K562 (cell line): ENCODE measurements around the gene TMEM117. TPM values are rescaled to one million over a fixed set of nuclear protein-coding genes. Genes with fewer than 3 reads are reported as not detected.

Experiments
- ATAC-seq: fragments of 200-7000 bp; cut with Tn5 transposase; 3 replicates; pipeline ENCODE4 v1.9.1; 2020; ENCODE audit warnings: moderate library complexity
- BruUV-seq: library from RNA; stranded (reverse); fragments of 400-500 nt; replicated peaks from 2 replicates; lab custom pipeline; 2021; lab: Mats Ljungman, UMichigan
- CTCF ChIA-PET: fragments of 300-600 bp; formaldehyde crosslinking; extraction: SDS; loops from one replicate; lab custom pipeline; 2021; ENCODE audit warnings: low intra/inter-chr PET ratio; lab: Yijun Ruan, JAX
- POLR2A ChIA-PET: fragments of 300-600, 350-650 bp; sonication (Branson Sonifier 250); formaldehyde crosslinking; extraction: SDS; loops from one replicate; lab custom pipeline; 2021; ENCODE audit warnings: antibody characterized with exemption, inconsistent platforms; lab: Yijun Ruan, JAX
- DNase-seq, 4 experiments: peaks; one replicate each; pipeline versions ENCODE4 v3.0.0 to v3.0.0-alpha.2; 2011 to 2018; ENCODE audit warnings: low spot score in 3 of 4, mixed read lengths in 3 of 4; ENCODE audit errors: extremely low read depth in 1 of 4
- FAIRE-seq: peaks from 2 replicates; lab custom pipeline; 2011; peaks lifted over from hg19 to GRCh38; lab: Jason Lieb, UNC
- H2AFZ ChIP-seq: 2 replicates; pipeline ENCODE4 v1.6.0; 2011; ENCODE audit warnings: low read depth, low read length, control low read depth, inconsistent platforms
- H3K27ac ChIP-seq: fragments of 200-600 bp; 3 replicates; pipeline ENCODE4 v1.8.0; 2011; ENCODE audit warnings: low read depth, mild to moderate bottlenecking, control low read depth, inconsistent platforms, low read length, moderate library complexity, mixed read lengths; ENCODE audit errors: extremely low read depth
- H3K27me3 ChIP-seq, 2 experiments: fragments of 300-600 bp in 1 of 2; 2 replicates in 1 of 2; 3 replicates in 1 of 2; pipeline versions ENCODE4 v1.6.0 to v1.8.0; 2011; ENCODE audit warnings: inconsistent platforms in 2 of 2, low read length in 2 of 2, mild to moderate bottlenecking in 1 of 2, mixed read lengths in 1 of 2, moderate library complexity in 1 of 2; ENCODE audit not compliant: control insufficient read depth in 2 of 2, insufficient read depth in 2 of 2
- H3K36me3 ChIP-seq: fragments of 300-600 bp; 3 replicates; pipeline ENCODE4 v1.8.0; 2011; ENCODE audit warnings: mild to moderate bottlenecking, low read length, inconsistent platforms; ENCODE audit not compliant: control insufficient read depth, insufficient read depth
- H3K4me1 ChIP-seq, 2 experiments: fragments of 200-600 bp in 1 of 2; replicated peaks in 1 of 2; 2 replicates in 1 of 2; 3 replicates in 1 of 2; pipeline versions ENCODE4 v1.5.1 to v1.8.0; 2011; ENCODE audit warnings: inconsistent platforms in 2 of 2, low read length in 2 of 2, mild to moderate bottlenecking in 1 of 2, mixed read lengths in 1 of 2, moderate library complexity in 1 of 2; ENCODE audit not compliant: control insufficient read depth in 2 of 2, insufficient read depth in 2 of 2
- H3K4me2 ChIP-seq: 2 replicates; pipeline ENCODE4 v1.6.1; 2011; ENCODE audit warnings: low read length, control low read depth, inconsistent platforms, mixed read lengths; ENCODE audit not compliant: insufficient read depth
- H3K4me3 ChIP-seq: fragments of 200-600 bp; sonication (generic), shearing (Covaris generic); 2 replicates; pipeline ENCODE4 v1.5.1; 2016; ENCODE audit warnings: control low read depth, inconsistent platforms
- H3K79me2 ChIP-seq: fragments of 200-600 bp; 3 replicates; pipeline ENCODE4 v1.8.0; 2011; ENCODE audit warnings: low read length, inconsistent platforms; ENCODE audit not compliant: control insufficient read depth, insufficient read depth
- H3K9ac ChIP-seq, 2 experiments: 2 replicates each; pipeline versions ENCODE4 v1.6.0 to v1.6.1; 2011; ENCODE audit warnings: low read depth in 2 of 2, low read length in 2 of 2, control low read depth in 1 of 2, inconsistent platforms in 1 of 2, mild to moderate bottlenecking in 1 of 2, mixed read lengths in 1 of 2; ENCODE audit not compliant: insufficient read depth in 1 of 2
- H3K9me1 ChIP-seq: one replicate; pipeline ENCODE4 v1.6.0; 2011; ENCODE audit warnings: inconsistent platforms, mild to moderate bottlenecking, low read length, moderate library complexity; ENCODE audit not compliant: control insufficient read depth, insufficient read depth
- H3K9me3 ChIP-seq: replicated peaks from 2 replicates; pipeline ENCODE4 v1.5.1; 2011; ENCODE audit warnings: low read depth, low read length, inconsistent platforms; ENCODE audit not compliant: control insufficient read depth, insufficient read depth
- H4K20me1 ChIP-seq: replicated peaks from 2 replicates; pipeline ENCODE4 v1.6.1; 2011; ENCODE audit warnings: low read length, inconsistent platforms, mixed read lengths; ENCODE audit not compliant: control insufficient read depth, insufficient read depth
- HNRNPLL ChIP-seq: fragments of 200-400 bp; formaldehyde crosslinking; IDR thresholded peaks from 2 replicates; pipeline ENCODE4 v1.6.1; 2017; ENCODE audit warnings: low read length, low read depth, mild to moderate bottlenecking; ENCODE audit not compliant: poor library complexity, severe bottlenecking
- KLF16 ChIP-seq: IDR thresholded peaks from 2 replicates; pipeline ENCODE4 v1.6.1; 2016; ENCODE audit warnings: antibody characterized with exemption
- PHTF2 ChIP-seq: fragments of 250-450 bp; sonication (Bioruptor Pico); IDR thresholded peaks from 2 replicates; pipeline ENCODE4 v1.5.0; 2021; ENCODE audit warnings: mild to moderate bottlenecking
- SMAD2 ChIP-seq: fragments of 150-350 bp; IDR thresholded peaks from 2 replicates; pipeline ENCODE4 v1.6.1; 2014; ENCODE audit warnings: low read depth, mild to moderate bottlenecking, low read length
- SNIP1 ChIP-seq: fragments of 450-650 bp; IDR thresholded peaks from 2 replicates; pipeline ENCODE4 v1.7.1; 2017; ENCODE audit warnings: low read depth, mild to moderate bottlenecking
- WHSC1 ChIP-seq: IDR thresholded peaks from one replicate; pipeline ENCODE4 v1.6.1; 2012; ENCODE audit warnings: low read length, control low read depth, inconsistent platforms
- WGBS: fragments of 100-300 bp; shearing (Covaris generic); methylation state at CpG from one replicate; pipeline ENCODE4 v1.1.6; 2016; ENCODE audit warnings: low coverage, mixed read lengths; ENCODE audit not compliant: insufficient coverage; ENCODE audit errors: missing lambda C conversion rate; 5-methylcytosine and 5-hydroxymethylcytosine counted together
- in situ Hi-C: fragments of 300-500 bp; cut with MboI; formaldehyde crosslinking; loops from 4 replicates; pipeline ENCODE4 v1.15.0; 2018; ENCODE audit warnings: inconsistent platforms, mixed read lengths
- intact Hi-C: fragments of 100-400 bp; cut with micrococcal nuclease; formaldehyde crosslinking; loops from 2 replicates; pipeline ENCODE4 v1.14.2; 2022
- polyA plus RNA-seq, 8 experiments: library from polyadenylated mRNA; depleted of rRNA in 4 of 8; stranded (reverse) in 5 of 8; unstranded in 3 of 8; fragments of >200 nt; fragmentation: Nextera tagmentation in 2 of 8; fragmentation: Illumina TruSeq in 1 of 8; extraction: Ambion mirVana in 2 of 8; extraction: Trizol in 1 of 8; gene quantifications; 2 replicates each; pipeline versions ENCODE4 v1.2.1 to v1.2.3, GENCODE V29; 2011 to 2014; ENCODE audit warnings: inconsistent platforms in 1 of 8, missing spikeins in 1 of 8
- total RNA-seq, 7 experiments: library from RNA; depleted of rRNA in 6 of 7; stranded (reverse); fragments of >200 nt in 6 of 7; fragmentation: Illumina TruSeq in 2 of 7; extraction: Trizol in 2 of 7; gene quantifications; 2 replicates each; pipeline versions ENCODE4 v1.2.1 to v1.2.3, GENCODE V29; 2011 to 2021; ENCODE audit warnings: low replicate concordance in 1 of 7
- TF ChIP-seq, protein P1 (sequence below), 2 experiments: fragments of 450-650 bp; formaldehyde crosslinking in 1 of 2; IDR thresholded peaks; 2 replicates each; pipeline versions ENCODE4 v1.4.0 to v1.6.1; 2014 to 2020; ENCODE audit warnings: mild to moderate bottlenecking in 2 of 2, borderline replicate concordance in 1 of 2, low read depth in 1 of 2
- TF ChIP-seq, protein P2 (sequence below), 2 experiments: fragments of 450-650 bp; conservative IDR thresholded peaks; 2 replicates each; pipeline ENCODE4 v1.6.1; 2017; ENCODE audit warnings: mild to moderate bottlenecking in 2 of 2, moderate library complexity in 2 of 2
- TF ChIP-seq, protein P3 (sequence below): IDR thresholded peaks from 2 replicates; pipeline ENCODE4 v1.6.1; 2012; ENCODE audit warnings: low read depth, low read length, improper control_type of control experiment, borderline replicate concordance

Gene TMEM117
- total and polyA plus RNA-seq, 9 of the 15 experiments (the other 6 are each of a cell fraction or from before 2014, with no cell fraction given), result 0.31 to 2.8 (median 1.0) TPM

- Histone ChIP-seq H3K36me3 (no peaks in the 10 kb centered on the region), H3K4me1 (no peaks in the 10 kb centered on the region), H2AFZ (no peak overlapping the region), H3K9me3 (no peaks in the 10 kb centered on the region), H3K79me2 (no peaks in the 10 kb centered on the region), H3K9ac (no peak overlapping the region), H3K27ac (no peak overlapping the region), H3K27me3 (no peaks in the 10 kb centered on the region), H4K20me1 (no peaks in the 10 kb centered on the region), H3K4me3 (no peak overlapping the region), H3K4me2 (no peak overlapping the region), H3K9me1 (no peaks in the 10 kb centered on the region)
- DNase-seq, result peak; percentile 36 to 54 (median 38)
- intact Hi-C loops (loop anchor here (1.0 to 5.0 kb wide), 4 partner anchors 106 to 440 kb away; partner anchors contain the start of genes IRAK4 and PUS7L), in situ Hi-C loops (loop anchor here (5.0 kb wide), 1 partner anchor 105 kb away; no protein-coding TSS in a partner anchor)
- CTCF ChIA-PET, result interaction anchor here (0.6 to 3.1 kb wide), 5 partner anchors 92 to 381 kb away, joined by 3 to 44 read pairs (median 6); partner anchors contain the start of genes IRAK4 and PUS7L
- POLR2A ChIA-PET, result interaction anchor here (1.0 kb wide), 1 partner anchor 72 kb away, joined by 3 read pairs; no protein-coding TSS in a partner anchor
- 0% methylated on average over 2 of the region's 2 CpGs for WGBS
- no TSS peak for BruUV-seq
- FAIRE-seq, result peak; percentile 86
- peak; percentile 93 for ATAC-seq
- no peak for TF ChIP-seq SMAD2
- peak; percentile 37; the same call in 1 of the 2 replicates for TF ChIP-seq KLF16
- TF ChIP-seq, protein P1, sequence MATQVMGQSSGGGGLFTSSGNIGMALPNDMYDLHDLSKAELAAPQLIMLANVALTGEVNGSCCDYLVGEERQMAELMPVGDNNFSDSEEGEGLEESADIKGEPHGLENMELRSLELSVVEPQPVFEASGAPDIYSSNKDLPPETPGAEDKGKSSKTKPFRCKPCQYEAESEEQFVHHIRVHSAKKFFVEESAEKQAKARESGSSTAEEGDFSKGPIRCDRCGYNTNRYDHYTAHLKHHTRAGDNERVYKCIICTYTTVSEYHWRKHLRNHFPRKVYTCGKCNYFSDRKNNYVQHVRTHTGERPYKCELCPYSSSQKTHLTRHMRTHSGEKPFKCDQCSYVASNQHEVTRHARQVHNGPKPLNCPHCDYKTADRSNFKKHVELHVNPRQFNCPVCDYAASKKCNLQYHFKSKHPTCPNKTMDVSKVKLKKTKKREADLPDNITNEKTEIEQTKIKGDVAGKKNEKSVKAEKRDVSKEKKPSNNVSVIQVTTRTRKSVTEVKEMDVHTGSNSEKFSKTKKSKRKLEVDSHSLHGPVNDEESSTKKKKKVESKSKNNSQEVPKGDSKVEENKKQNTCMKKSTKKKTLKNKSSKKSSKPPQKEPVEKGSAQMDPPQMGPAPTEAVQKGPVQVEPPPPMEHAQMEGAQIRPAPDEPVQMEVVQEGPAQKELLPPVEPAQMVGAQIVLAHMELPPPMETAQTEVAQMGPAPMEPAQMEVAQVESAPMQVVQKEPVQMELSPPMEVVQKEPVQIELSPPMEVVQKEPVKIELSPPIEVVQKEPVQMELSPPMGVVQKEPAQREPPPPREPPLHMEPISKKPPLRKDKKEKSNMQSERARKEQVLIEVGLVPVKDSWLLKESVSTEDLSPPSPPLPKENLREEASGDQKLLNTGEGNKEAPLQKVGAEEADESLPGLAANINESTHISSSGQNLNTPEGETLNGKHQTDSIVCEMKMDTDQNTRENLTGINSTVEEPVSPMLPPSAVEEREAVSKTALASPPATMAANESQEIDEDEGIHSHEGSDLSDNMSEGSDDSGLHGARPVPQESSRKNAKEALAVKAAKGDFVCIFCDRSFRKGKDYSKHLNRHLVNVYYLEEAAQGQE (IDR thresholded peaks at IDR 0.05; ENCODE audit: borderline replicate concordance), result peak; percentile 88
- TF ChIP-seq, protein P1 (CRISPR knock-in tag; IDR thresholded peaks at IDR 0.05; ENCODE audit: low read depth), result no peak
- no peak for TF ChIP-seq WHSC1
- TF ChIP-seq SNIP1, result no peak
- no peak for TF ChIP-seq HNRNPLL
- TF ChIP-seq, protein P2, sequence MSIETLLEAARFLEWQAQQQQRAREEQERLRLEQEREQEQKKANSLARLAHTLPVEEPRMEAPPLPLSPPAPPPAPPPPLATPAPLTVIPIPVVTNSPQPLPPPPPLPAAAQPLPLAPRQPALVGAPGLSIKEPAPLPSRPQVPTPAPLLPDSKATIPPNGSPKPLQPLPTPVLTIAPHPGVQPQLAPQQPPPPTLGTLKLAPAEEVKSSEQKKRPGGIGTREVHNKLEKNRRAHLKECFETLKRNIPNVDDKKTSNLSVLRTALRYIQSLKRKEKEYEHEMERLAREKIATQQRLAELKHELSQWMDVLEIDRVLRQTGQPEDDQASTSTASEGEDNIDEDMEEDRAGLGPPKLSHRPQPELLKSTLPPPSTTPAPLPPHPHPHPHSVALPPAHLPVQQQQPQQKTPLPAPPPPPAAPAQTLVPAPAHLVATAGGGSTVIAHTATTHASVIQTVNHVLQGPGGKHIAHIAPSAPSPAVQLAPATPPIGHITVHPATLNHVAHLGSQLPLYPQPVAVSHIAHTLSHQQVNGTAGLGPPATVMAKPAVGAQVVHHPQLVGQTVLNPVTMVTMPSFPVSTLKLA (conservative IDR thresholded peaks at IDR 0.05), result no peak
- TF ChIP-seq, protein P3, sequence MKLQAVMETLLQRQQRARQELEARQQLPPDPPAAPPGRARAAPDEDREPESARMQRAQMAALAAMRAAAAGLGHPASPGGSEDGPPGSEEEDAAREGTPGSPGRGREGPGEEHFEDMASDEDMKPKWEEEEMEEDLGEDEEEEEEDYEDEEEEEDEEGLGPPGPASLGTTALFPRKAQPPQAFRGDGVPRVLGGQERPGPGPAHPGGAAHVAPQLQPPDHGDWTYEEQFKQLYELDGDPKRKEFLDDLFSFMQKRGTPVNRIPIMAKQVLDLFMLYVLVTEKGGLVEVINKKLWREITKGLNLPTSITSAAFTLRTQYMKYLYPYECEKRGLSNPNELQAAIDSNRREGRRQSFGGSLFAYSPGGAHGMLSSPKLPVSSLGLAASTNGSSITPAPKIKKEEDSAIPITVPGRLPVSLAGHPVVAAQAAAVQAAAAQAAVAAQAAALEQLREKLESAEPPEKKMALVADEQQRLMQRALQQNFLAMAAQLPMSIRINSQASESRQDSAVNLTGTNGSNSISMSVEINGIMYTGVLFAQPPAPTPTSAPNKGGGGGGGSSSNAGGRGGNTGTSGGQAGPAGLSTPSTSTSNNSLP, result 0 out of 2 replicates have a peak, but pooled peaks have one; percentile 63
- TF ChIP-seq PHTF2 (CRISPR knock-in tag), result no peak
Observed at GRCh38 chr12:43882578-43883178, 46.8 kb downstream of the TMEM117 start.
